Measurements from ENCODE around the gene PLCB1. TPM values are rescaled to one million over a fixed set of nuclear protein-coding genes. Genes with fewer than 3 reads are reported as not detected.
"Not testable (repeated sequence)": the region's sequence is repeated elsewhere in the genome, so short reads cannot be mapped to it uniquely, and the experiment has no call there.

The PLCB1 gene
- polyA plus RNA-seq, 1 donor: 15.9 TPM

DNA sequence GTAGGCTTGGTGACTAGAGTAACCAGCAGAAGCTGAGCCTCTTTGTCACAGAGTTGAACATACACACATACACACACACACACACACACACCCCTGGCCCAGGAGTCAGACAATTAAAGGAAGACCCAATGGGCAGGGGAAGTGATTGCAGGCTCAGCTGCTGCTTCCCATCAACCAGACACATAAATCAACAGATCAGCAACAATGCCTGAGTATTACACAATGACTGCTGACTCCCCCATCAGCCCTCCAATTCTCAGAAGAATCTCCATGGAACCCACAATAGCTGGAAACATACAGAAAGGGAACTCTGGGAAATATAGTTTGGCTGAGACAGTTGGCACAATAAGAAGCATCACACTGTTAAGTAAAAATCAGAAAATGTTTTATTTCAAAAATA lies 666.4 kb downstream of the PLCB1 start:
- DNase-seq: no peak

DNA sequence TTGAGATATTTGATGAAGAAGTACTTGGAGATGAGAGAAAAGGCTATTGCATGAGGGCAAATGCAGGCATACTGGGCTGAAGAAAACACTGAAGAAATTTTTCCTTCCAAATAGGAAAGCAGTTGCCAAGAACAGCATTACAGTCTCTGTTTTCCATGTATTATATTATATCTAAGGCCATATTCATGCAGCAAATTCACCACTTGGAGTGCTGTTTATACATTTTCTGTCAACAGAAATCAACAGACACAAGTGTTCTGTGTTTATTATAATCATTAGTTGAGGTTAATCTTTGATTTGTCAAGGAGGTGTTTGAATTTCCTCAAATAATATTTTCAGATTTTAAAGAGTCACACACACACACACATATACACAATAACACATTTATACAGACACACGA lies 668.0 kb downstream of the PLCB1 start:
- DNase-seq: no peak

DNA sequence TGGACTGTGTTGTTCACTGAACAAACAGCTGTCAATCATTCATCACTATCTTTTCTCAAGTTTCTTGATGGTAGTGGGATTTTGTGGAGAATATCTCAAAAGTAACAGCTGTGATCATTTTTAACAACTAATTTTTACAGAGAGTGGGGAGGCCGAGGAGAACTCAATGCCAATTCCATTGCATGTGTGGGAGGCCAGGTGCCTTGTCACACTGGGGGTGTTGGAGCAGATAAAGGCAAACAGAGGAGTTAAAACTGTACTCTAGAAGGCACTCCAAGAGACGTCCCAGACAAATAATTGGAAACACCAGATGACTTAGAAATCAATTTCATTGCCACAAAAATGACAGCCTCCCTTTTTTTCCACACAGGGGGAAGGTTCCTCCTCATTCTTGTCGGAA lies 669.6 kb downstream of the PLCB1 start:
- no peak for DNase-seq

DNA sequence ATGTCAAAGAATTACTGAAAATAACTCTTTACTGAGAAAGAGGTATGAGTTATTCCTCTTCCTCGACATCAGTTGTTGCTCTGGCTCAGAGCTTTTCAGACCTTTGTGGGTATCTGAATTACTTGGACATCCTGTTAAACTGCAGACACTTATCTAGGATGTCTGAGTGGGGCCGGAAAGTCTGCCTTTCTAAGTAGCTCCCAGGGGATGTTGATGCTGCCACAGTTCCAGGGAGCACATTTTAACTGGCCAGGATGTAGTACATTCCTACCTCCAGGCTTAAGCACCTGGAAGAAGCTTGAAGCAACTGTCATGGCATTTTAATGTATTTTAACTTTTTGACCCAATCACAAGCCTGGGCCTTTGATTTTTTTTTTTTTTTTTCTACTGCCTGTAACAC lies 671.0 kb downstream of the PLCB1 start:
- DNase-seq: no peak

DNA sequence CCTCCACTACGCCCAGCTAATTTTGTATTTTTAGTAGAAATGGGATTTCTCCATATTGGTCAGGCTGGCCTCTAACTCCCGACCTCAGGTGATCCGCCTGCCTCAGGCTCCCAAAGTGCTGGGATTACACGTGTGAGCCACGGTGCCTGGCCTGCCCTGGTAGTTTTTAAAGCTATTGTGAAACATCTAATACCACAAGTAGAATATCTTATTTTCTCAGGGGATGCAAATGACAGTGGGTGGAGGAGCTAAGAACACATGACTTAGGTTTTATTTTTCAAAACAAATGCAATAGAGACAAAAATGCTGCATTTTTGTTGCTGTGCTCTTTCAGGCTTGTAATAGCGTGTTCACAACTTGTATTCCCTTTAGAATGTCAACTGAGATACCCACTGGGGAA lies 671.9 kb downstream of the PLCB1 start:
- DNase-seq: no peak

DNA sequence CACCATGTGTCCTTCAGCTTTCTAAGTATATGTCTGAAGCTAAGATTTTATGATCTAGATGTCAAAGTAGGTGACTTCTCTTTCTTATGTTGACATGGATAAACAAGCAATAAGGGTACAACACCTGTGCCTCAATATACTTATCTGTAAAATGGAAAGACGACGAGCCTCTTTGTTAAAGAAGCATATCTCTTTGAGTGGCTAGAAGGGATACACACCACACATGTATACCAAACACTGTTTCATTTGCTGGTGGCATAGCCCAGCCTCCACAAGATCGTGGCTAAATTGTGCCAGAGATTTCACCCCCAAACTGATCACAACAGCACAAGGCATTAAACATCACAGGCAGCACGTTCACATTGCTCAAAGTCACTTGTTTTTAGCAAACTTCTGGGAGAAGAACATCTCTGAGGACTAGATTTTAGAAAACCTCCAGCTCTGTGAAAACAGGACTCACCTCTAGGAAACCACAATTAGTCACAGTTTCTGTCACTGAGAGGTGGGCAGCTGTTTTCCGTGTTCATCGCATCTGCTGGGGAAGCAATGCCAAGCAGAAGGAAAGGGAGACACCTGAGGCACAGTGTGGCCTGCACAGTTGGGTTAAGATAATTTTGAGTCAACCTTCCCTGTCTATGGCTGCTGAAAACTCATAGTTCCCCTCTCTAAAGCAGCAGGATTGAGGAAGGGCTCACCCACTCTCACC lies 673.8 kb downstream of the PLCB1 start:
- no peak for DNase-seq

DNA sequence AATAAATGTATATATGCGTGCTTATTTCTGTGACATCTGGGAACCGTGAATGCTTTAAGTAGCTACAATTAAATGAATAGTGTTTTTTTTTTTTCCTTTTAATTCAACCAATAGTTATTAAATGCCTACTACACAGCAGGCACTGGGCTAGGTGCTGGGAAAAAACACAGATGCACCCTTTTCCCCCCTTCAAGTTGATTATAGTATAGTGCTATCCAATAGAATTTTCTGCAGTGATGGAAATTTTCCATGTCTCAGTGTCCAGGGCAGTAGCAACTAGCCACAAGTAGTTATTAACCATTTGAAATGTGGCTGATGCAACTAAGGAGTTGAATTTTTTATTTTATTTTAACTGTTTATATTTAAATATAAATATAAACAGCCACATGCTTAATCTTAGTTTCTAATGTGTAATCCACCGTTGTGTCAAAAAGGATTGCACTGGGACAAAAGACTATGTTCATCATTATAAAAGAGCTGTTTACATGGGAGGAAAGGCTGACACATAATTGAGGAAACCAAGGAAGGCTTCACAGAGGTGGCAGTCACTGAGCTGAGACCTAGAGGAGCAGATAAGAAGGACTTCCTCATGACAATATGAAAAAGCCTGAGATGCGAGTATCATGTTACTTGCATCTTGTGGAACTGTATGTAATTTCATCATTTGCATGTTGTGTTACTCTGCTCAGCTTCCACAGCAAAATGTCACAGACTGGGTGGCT lies 675.6 kb downstream of the PLCB1 start:
- no peak for DNase-seq

DNA sequence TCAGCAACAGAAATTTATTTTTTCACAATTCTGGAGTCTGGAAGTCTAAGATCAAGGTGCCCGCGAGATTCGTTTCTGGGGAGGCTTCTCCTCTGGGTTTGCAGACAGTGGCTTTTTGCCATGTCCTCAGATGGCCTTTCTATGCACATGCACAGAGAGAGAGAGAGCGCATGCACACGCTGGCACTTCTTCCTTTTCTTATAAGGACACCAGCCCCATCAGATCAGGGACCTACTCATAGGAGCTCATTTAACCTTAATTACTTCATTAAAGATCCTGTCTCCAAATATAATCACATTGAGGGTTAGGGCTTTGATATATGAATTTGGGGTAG lies 676.1 kb downstream of the PLCB1 start:
- no peak for DNase-seq

DNA sequence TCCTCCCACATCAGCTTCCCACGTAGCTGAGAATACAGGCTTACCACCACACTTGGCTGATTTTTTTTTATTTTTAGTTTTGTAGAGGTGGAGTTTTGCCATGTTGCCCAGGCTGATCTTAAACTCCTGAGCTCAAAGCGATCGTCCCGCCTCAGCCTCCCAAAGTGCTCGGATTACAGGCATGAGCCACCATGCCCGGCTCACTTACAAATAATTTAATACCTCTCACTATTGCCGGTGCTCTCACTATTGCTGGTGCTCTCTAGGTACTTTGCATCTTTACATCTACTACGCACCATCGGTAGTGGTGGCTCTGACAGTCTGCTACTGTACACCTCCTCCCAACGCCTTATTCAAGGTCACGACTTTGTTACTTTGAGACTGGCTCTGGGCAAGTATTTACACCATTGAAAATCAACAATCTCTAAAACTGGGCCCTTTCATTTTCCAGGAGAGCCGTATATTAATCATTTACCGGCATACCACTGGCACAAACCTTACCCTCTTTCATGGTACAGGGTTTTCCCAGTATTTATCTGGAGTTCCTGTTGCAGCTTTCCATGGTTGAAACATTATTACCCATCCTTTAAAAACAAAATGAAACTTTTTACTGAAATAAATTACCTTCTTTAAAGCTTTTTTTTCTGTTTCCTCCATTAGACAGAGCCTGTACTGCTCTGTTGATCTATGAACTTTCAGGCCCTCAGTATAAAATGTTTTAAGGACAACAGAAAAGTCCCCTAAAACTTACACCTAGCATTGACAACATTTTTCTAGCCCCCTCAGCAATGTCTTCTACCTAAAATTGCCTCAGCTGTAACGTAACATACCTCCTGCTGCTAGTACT lies 677.3 kb downstream of the PLCB1 start:
- DNase-seq: no peak

DNA sequence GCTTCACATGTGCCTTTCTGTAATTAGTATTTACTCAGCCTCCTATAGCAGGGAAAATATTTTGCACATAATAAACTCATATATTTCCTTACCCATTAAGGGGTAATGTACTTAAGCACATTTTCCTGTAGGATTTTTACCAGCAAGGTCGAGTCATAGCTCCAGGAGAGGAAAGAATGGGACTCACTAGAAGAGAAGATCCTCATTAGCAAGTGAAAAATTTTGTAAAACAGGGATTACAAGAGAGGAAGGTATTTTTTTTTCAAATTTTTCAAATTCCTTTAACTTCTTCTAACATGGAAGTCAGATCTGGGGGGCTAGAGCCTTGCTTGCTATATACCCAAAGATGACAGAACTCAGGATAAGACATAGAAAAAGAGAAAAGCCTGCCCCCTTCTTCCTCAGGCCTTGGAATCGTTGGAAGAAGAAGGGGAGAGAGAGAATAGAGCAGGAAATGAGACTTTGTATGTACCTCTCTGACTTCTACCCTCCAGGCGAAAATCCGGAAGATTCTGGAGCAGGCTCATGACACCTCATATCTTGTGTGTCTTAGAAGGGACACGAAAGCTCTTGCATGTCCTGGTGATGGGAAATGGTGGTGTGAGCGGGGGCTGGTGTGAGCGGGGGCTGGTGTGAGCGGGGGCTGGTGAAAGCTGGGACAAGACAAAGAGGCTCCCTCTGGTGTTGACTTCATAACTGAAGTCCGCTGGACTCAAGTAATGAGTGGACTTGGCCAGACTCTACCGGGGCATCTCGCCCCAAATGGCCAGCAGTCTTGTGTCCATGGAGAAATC lies 679.9 kb downstream of the PLCB1 start:
- no peak for DNase-seq

DNA sequence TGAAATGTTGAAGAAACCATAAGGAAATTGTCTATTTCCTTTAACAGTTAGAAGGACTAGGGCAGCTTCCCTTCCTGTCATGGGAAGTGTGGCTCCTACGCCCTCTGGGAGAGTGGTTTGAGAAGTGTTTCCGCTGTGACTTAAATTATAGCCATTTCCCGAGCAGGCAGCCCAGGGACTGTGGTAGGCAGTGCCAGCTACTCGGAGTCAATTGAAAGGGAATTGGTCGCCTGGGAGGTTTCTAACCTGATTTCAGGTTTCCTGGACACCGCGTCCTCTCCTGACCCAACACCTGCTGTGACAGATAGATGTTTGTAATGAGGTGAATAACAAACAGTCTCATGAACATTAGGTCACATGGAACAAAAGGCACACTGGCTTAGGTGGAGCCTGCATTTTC lies 680.8 kb downstream of the PLCB1 start:
- no peak for DNase-seq

DNA sequence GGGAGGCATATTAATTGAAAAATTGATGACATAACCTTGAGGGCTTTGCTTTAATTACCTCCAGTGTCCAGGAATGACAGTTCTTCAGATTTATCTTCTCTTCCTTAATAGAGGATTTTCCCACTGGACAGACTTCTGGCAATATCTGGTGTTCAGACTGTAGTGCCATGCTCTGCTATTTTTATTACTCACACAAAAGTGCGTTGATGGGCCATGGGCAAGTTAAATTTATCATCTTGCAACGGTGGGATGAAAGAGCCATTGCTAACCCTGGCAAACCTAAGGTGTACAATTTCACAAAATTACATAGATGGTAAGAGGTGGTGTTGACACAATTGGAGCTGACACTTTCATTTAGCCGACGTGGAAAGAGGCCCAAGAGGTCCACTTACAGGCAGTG lies 683.1 kb downstream of the PLCB1 start:
- no peak for DNase-seq

DNA sequence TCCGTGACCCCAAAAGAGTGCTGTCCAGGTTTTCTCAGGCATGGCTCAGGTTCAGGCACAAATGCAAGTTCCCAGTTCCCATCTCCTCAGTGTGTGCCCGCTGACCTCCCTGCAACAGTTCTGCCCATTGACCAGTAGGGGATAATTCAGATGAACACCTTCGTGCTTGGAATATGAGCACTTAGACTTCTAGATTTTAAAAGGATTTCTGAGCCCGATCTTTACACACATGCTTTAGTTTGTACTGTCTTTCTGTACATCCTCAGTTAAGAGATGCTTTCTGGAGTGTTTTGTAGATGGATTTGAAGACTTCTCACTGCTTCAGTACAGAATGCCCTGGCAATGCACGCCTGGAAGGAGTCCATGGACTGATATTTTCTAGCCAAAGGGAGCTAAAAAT lies 697.2 kb downstream of the PLCB1 start:
- DNase-seq: no peak

DNA sequence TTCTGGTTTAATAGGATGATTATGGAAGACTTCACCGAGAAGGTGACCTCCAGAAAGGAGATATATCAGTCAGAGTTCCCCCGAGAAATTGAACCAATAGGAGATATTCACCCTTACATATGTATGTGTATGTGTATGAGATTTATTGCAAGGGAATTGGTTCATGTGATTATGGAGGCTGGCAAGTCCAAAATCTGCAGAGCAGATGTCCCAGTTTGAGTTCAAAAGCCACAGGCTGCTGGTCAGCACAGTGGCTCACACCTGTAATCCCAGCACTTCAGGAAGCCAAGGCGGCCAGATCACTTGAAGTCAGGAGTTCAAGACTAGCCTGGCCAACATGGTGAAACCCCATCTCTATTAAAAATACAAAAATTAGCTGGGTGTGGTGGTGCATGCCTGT lies 702.2 kb downstream of the PLCB1 start:
- not testable (repeated sequence) for DNase-seq

DNA sequence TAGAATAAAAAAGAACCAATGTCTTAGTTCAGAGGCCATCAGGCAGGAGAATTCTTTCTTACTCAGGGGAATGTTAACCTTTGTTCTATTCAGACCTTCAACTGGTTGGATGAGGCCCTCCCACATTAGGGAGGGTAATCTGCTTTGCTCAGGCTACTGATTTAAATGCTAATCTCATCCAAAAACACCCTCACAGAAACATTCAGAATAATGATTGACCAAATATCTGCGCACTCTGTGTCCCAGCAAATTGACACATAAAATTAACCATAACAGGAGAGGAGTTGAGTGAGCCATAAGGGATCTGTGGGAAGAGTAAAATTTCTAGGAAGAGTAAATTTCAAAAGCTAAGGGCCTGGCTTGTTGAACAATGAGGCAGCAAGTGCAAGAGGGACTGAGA lies 702.8 kb downstream of the PLCB1 start:
- DNase-seq: no peak

DNA sequence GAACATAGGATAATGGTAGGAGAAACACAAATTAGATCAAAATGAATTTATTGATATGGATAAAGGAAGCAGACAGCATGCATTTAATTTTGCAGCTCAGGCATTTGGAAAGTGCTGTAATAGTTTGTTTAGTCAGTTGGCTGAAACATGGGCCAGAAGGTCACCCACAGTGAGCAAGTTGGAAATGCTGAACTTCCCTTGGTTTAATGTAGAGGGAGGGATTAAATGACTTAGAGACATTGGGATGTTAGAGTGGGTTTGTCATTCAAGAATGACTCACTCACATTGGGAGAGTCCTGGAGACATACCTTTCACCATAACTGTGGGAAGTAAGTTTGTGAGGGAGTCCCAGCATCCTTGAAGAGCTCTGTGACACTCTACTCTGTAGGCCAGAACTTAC lies 705.3 kb downstream of the PLCB1 start:
- DNase-seq: no peak

DNA sequence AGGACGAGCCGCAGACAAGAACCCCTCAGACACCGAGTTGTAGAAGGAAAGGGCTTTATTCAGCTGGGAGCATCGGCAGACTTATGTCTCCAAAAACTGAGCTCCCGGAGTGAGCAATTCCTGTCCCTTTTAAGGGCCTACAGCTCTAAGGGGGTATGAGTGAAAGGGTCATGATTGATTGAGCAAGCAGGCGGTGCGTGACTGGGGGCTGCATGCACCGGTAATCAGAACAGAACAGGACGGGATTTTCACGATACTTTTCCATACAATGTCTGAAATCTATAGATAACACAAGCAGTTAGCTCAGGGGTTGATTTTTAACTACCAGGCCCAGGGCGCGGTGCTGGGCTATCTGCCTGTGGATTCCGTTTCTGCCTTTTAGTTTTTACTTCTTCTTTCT lies 710.5 kb downstream of the PLCB1 start:
- DNase-seq: no peak

DNA sequence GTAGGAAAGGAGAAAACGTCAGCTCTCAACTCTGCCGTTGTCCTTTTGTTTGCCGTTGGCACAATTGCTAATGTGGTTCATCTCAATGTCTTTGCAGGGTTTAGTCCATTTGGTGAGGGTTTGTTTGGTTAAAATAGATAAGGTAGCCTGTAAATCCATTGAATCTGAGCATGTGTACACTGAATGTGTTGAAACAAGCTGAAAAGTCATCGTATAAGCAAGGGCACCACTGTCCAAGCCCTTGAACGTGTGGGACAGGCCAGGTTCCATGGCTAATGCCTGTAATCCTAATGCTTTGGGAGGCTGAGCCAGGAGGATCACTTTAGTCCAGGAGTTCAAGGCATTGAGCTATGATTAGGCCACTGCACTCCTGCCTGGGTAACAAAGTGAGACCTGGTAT lies 712.1 kb downstream of the PLCB1 start:
- DNase-seq: no peak

DNA sequence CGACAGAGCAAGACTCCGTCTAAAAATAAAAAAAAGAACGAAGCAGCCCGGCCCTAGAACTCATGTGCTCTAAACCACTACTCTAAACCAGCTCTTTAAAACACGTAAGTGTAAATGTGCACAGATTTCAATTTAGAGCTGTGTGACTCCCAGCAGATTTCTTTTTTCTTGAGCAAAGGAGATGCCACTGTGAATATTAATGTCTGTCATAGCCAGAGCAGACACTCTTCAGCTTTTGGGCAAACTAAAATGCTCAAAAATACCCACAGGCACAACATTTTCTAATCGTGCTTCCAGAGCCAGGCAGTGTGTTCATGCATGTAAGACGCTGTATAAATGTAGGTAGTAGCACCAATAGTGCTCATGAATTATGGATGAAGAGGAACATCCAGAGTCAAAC lies 717.9 kb downstream of the PLCB1 start:
- DNase-seq: no peak

DNA sequence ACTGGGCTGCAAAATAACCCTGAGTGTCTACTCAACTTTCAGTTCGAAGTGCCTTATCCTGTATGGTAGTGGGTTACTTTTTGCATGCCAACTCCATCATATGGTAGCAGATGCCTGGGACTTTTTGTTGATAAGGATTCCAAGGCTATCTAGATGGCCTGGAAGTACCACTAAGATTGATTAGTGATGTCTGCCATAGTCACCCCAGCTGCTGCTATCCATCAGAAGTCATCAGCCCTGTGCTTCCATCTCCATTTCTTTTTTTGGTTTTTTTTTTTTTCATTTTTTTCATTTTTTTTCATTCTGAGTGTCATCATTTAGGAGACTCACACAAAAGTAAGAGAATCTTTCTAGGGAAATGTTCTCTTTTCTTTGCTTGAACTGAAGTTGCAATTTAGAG lies 719.4 kb downstream of the PLCB1 start:
- DNase-seq: no peak

DNA sequence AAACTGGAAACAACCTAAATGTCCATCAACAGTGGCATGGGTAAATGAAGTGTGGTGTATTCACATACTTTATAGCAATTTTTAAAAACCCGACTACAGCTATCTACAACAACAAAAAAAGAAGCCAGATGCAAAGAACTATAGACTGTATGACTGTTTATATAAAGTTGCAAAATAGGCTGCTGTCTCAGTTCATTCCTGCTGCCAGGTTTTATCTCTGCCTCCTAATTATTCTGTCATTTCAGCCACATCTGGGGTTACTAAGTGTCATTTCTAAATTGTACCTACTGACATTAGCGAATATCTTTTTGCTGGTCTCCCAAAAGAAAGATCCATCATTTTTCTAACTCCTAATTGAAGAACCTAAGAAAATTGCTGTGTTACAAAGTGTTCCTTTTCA lies 719.9 kb downstream of the PLCB1 start:
- not testable (repeated sequence) for DNase-seq

DNA sequence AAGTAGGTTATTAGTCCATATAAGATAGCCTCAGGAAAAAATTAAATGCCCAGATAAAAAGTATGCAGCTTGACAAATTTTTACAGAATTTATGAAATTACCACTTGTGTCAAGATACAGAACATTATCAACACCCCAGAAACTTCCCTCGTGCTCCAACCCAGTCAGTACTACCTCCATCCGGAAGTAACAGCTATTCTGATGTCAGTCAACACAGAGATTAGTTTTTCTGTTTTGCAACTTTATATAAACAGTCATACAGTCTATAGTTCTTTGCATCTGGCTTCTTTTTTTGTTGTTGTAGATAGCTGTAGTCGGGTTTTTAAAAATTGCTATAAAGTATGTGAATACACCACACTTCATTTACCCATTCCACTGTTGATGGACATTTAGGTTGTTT lies 721.1 kb downstream of the PLCB1 start:
- not testable (repeated sequence) for DNase-seq

DNA sequence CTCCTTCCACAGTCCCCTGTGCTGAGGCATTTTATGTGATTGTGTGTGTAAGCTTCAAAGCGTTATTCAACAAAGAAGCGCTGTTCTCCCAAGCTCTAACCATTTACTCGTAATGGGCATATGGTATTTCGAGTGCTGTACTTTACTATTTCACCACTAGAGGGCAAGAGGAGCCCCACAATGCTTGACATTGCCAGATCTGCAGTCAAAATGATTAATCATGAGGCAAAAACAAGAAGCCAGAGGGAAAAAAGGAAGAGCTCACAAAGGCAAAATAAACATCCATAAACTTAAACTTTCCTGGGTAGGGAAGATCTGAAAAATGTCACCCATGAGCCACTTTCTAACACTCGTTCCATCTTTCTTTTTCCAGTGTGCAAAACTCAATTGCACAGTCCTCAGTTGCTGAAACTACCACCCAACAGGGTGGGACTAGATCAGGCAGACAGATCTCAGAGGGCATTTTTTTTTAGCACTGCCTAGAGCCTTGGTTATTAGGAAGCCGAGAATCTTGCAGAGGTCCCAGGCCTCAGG lies 721.8 kb downstream of the PLCB1 start:
- DNase-seq: peak; percentile 81

Measured in hindlimb muscle (tissue), 1 donor.